Measurements from ENCODE around the gene DNAH6. TPM values are rescaled to one million over a fixed set of nuclear protein-coding genes. Genes with fewer than 3 reads are reported as not detected.

DNAH6 gene
- total and polyA plus RNA-seq, 2 of the 8 experiments (the other 6 are each of a cell fraction or from before 2014, with no cell fraction given): 0.06 to 0.43 TPM

DNA sequence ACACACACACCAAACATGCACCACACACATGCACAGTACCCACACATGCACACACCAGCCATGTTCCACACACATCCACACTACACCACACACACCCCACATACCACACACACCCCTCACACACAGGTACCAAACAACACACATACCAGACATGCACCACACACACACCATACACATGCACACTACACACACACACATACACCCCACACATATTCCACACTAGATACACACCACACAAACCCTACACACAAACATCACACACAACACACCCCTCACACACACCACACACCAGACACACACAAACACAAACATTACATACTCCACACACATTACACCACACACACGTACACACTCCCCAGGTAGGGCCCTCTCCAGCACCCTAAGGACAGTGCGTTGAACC lies 313.4 kb downstream of the DNAH6 start:
- Histone ChIP-seq H3K27ac (ENCODE audit: low read depth, low read length) (no peak overlapping the region), H3K4me3 (ENCODE audit: extremely low read depth in 1 of 4, insufficient read depth in 2 of 4, low read depth in 3 of 4, low read length in 4 of 4) (no peak overlapping the region), H3K4me2 (ENCODE audit: insufficient read depth in 1 of 2, low read depth in 2 of 2, low read length in 2 of 2) (no peak overlapping the region), H3K36me3 (ENCODE audit: control insufficient read depth in 2 of 4, insufficient read depth in 4 of 4, low read length in 3 of 4) (no peaks in the 10 kb centered on the region), H3K18ac (ENCODE audit: extremely low read depth, low read length) (no peak overlapping the region; the same call in 1 of the 2 replicates), H2AK5ac (ENCODE audit: low read depth, low read length) (peak overlapping the region; percentile 99; the same call in 1 of the 2 replicates), H3K23me2 (ENCODE audit: low read depth, low read length) (peaks cover 8% of the 10 kb centered on the region; the same call in 1 of the 2 replicates), H2BK120ac (replicated peaks; ENCODE audit: low read depth, low read length) (no peak overlapping the region), H3K23ac (ENCODE audit: insufficient read length) (peak overlapping the region; percentile 75), H3K56ac (replicated peaks; ENCODE audit: insufficient read length, low read depth, low read length) (peak overlapping the region; percentile 98), H4K8ac (ENCODE audit: extremely low read depth, insufficient read depth, low read length) (no peak overlapping the region; the same call in 1 of the 2 replicates), H4K91ac (replicated peaks; ENCODE audit: insufficient read length, low read length) (peak overlapping the region; percentile 95), H3K4me1 (replicated peaks in 1 of 4; ENCODE audit: control insufficient read depth in 3 of 4, insufficient read depth in 4 of 4, low read length in 3 of 4) (peaks cover 0 to 7% (median 2%) of the 10 kb centered on the region in 4 experiments; a peak in 5 of 7 replicates), H4K20me1 (replicated peaks in 1 of 2; ENCODE audit: control insufficient read depth in 1 of 2, insufficient read depth in 2 of 2, low read length in 2 of 2) (peaks cover 2 to 7% of the 10 kb centered on the region in 2 experiments), H3K14ac (ENCODE audit: insufficient read length) (no peak overlapping the region), H3K9ac (replicated peaks in 1 of 4; ENCODE audit: extremely low read depth in 1 of 4, low read depth in 3 of 4, low read length in 3 of 4) (peak overlapping the region in 1 of 4 experiments; percentile 47; a peak in 1 of 7 replicates), H2BK15ac (ENCODE audit: low read length) (peak overlapping the region; percentile 98), H3K4ac (replicated peaks; ENCODE audit: insufficient read length, low read depth, low read length) (peak overlapping the region; percentile 79), H2BK5ac (ENCODE audit: low read depth, low read length) (peak overlapping the region; percentile 64), H3K9me3 (ENCODE audit: insufficient read depth in 2 of 2, low read depth in 1 of 2, low read length in 1 of 2) (no peaks in the 10 kb centered on the region), H3K79me2 (ENCODE audit: control insufficient read depth in 1 of 2, insufficient read depth in 2 of 2, low read length in 2 of 2) (no peaks in the 10 kb centered on the region), H2AFZ (ENCODE audit: low read length) (no peak overlapping the region), H3K27me3 (replicated peaks in 1 of 4; ENCODE audit: control insufficient read depth in 3 of 4, extremely low read depth in 1 of 4, insufficient read depth in 3 of 4, low read length in 3 of 4) (peaks cover 0 to 2% (median 0%) of the 10 kb centered on the region in 4 experiments; a peak in 1 of 7 replicates), H4K5ac (ENCODE audit: insufficient read length, low read depth, low read length) (no peak overlapping the region), H2BK12ac (ENCODE audit: low read depth, low read length) (peak overlapping the region; percentile 78; the same call in 1 of the 2 replicates), H2BK20ac (ENCODE audit: low read length) (peak overlapping the region; percentile 68), H3K79me1 (ENCODE audit: low read depth, low read length) (peaks cover 2% of the 10 kb centered on the region; the same call in 1 of the 2 replicates)
- FAIRE-seq: no peak
- WGBS, 2 experiments (ENCODE audit: extremely low coverage in 1 of 2, insufficient coverage in 1 of 2, insufficient read length in 1 of 2, insufficient replicate concordance in 2 of 2, low coverage in 1 of 2, low lambda C conversion rate in 2 of 2, missing lambda C conversion rate in 1 of 2): 94 to 100% methylated on average over 1 to 2 of the region's 2 CpGs
- DNase-seq (ENCODE audit: low read depth in 1 of 2, low spot score in 2 of 2): no peak
- POLR2A ChIA-PET (ENCODE audit: partially characterized antibody): no interaction called here
- CTCF ChIA-PET (ENCODE audit: partially characterized antibody): interaction anchor here (1.2 to 1.6 kb wide), 3 partner anchors 12 to 28 kb away, joined by 3 to 8 read pairs (median 6); no protein-coding TSS in a partner anchor
- no peak for TF ChIP-seq BCL11A (IDR thresholded peaks at IDR 0.05; ENCODE audit: low read depth in 2 of 2, low read length in 2 of 2)
- no peak for TF ChIP-seq NANOG (IDR thresholded peaks at IDR 0.05; ENCODE audit: insufficient read depth, low read depth, low read length, poor library complexity, severe bottlenecking)
- no peak for TF ChIP-seq TAF7 (optimal IDR thresholded peaks at IDR 0.05; ENCODE audit: borderline replicate concordance, low read depth, low read length)
- no peak for TF ChIP-seq RXRA (IDR thresholded peaks at IDR 0.05; ENCODE audit: insufficient read depth, low read depth, low read length)
- TF ChIP-seq RAD21 (IDR thresholded peaks at IDR 0.05 in 1 of 2, conservative IDR thresholded peaks at IDR 0.05 in 1 of 2; ENCODE audit: low read depth in 2 of 2, low read length in 2 of 2): no peak
- no peak for TF ChIP-seq CTBP2 (IDR thresholded peaks at IDR 0.05; ENCODE audit: borderline replicate concordance, insufficient read depth, insufficient read length, low read length)
- TF ChIP-seq HDAC6 (IDR thresholded peaks at IDR 0.05; ENCODE audit: low read depth, low read length): no peak
- TF ChIP-seq HDAC2 (IDR thresholded peaks at IDR 0.05; ENCODE audit: borderline replicate concordance in 1 of 2, low read depth in 2 of 2, low read length in 2 of 2): no peak
- TF ChIP-seq EGR1 (IDR thresholded peaks at IDR 0.05; ENCODE audit: borderline replicate concordance, low read depth, low read length): no peak
- no peak for TF ChIP-seq KDM1A (IDR thresholded peaks at IDR 0.05; ENCODE audit: borderline replicate concordance, low read length)
